ENCODE measurements around the gene CDR2.

DNA sequence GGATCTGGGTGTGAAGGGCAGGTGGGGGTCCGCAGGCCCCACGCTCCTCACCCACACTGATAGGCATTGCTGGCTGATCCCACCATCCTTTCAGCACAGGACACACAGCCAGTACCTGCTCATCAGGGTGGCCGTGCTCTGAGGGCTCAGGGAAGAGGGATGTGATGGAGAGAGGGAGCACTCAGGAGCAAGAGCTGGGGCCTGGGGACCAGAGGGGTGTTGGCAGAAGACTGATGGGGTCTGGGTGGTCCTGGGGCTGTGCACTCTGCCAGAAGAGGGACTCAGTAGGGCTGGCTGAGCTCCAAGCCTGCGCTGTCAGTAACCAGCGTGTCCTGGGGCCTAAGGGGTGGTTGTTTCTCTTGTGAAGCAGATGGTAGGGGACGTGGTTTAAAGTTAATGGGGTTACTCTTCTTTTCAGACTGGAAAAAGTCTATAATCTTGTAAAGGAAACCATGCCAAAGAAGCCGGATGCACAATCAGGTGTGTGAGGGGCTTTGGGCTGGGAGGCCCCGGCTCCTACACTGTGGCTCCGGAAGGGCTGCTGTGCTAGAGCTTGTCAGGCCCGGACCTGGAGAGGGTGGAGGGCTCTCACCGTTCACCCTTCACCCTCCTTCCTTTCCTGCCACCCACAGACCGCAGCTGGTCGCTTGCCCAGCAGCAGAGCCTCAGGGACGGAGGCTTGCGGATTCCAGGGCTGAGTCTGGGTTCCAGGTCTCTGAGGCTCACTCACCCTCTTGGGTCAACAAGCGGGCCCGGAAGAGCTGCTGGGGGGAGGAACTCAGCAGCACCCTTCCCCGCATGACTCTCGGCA lies 49.4 kb downstream of the CDR2 start:
- TF ChIP-seq ZNF792 (tag by site-specific recombination; IDR thresholded peaks at IDR 0.05) (no peak), BCL11A (tag by site-specific recombination; IDR thresholded peaks at IDR 0.05; ENCODE audit: low read depth) (no peak), ZNF248 (tag by site-specific recombination; IDR thresholded peaks at IDR 0.05) (no peak), ZNF311 (tag by site-specific recombination; IDR thresholded peaks at IDR 0.05; ENCODE audit: borderline replicate concordance) (no peak), ZNF10 (tag by site-specific recombination; IDR thresholded peaks at IDR 0.05) (no peak), ZNF138 (tag by site-specific recombination; IDR thresholded peaks at IDR 0.05; ENCODE audit: borderline replicate concordance) (no peak), ZNF24 (tag by site-specific recombination; IDR thresholded peaks at IDR 0.05) (no peak), ZNF76 (tag by site-specific recombination; IDR thresholded peaks at IDR 0.05; ENCODE audit: borderline replicate concordance, low read depth) (no peak)
- TF ChIP-seq, protein P1, sequence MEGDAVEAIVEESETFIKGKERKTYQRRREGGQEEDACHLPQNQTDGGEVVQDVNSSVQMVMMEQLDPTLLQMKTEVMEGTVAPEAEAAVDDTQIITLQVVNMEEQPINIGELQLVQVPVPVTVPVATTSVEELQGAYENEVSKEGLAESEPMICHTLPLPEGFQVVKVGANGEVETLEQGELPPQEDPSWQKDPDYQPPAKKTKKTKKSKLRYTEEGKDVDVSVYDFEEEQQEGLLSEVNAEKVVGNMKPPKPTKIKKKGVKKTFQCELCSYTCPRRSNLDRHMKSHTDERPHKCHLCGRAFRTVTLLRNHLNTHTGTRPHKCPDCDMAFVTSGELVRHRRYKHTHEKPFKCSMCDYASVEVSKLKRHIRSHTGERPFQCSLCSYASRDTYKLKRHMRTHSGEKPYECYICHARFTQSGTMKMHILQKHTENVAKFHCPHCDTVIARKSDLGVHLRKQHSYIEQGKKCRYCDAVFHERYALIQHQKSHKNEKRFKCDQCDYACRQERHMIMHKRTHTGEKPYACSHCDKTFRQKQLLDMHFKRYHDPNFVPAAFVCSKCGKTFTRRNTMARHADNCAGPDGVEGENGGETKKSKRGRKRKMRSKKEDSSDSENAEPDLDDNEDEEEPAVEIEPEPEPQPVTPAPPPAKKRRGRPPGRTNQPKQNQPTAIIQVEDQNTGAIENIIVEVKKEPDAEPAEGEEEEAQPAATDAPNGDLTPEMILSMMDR (tag by site-specific recombination; IDR thresholded peaks at IDR 0.05) = no peak
- TF ChIP-seq, protein P2, sequence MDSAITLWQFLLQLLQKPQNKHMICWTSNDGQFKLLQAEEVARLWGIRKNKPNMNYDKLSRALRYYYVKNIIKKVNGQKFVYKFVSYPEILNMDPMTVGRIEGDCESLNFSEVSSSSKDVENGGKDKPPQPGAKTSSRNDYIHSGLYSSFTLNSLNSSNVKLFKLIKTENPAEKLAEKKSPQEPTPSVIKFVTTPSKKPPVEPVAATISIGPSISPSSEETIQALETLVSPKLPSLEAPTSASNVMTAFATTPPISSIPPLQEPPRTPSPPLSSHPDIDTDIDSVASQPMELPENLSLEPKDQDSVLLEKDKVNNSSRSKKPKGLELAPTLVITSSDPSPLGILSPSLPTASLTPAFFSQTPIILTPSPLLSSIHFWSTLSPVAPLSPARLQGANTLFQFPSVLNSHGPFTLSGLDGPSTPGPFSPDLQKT (IDR thresholded peaks at IDR 0.05; ENCODE audit: borderline replicate concordance, low read depth, low read length) = no peak
